ENCODE results near the gene SEC61A2. TPM values are rescaled to one million over a fixed set of nuclear protein-coding genes. Genes with fewer than 3 reads are reported as not detected.
"Not testable (repeated sequence)": the region's sequence is repeated elsewhere in the genome, so short reads cannot be mapped to it uniquely, and the experiment has no call there.

Gene SEC61A2
- total RNA-seq = 10 to 100 TPM; 16.0 to 22.3 TPM

GRCh38 chr10:12129222-12130111 lies at the start of gene SEC61A2:
SEC61A2 (plus strand) TSS chr10:12129677; CDS start chr10:12129788, 111 bp downstream.
- H3K4me1 Mint-ChIP-seq = peaks cover 13% of the 10 kb centered on the region
- peak; percentile 95 for ATAC-seq (replicated peaks)
- peaks cover 27% of the 10 kb centered on the region for H3K36me3 Mint-ChIP-seq (ENCODE audit: low read depth)
- H3K9me3 Mint-ChIP-seq = no peaks in the 10 kb centered on the region
- H3K4me3 Mint-ChIP-seq = peak within 1 kb of the TSS; percentile 89
- no peaks in the 10 kb centered on the region for H3K27me3 Mint-ChIP-seq
- H3K27ac Mint-ChIP-seq = peak within 1 kb of the TSS; percentile 91

- Mint-ChIP-seq H3K27ac (no peak overlapping the region), H3K4me1 (no peaks in the 10 kb centered on the region), H3K27me3 (no peaks in the 10 kb centered on the region), H3K36me3 (ENCODE audit: low read depth) (peaks cover 45% of the 10 kb centered on the region), H3K9me3 (no peaks in the 10 kb centered on the region), H3K4me3 (no peak overlapping the region)
- ATAC-seq (replicated peaks) = no peak
These were observed 48.0 kb upstream of the SEC61A2 start for GRCh38 chr10:12081470-12081869.

- no peak overlapping the region for H3K27ac Mint-ChIP-seq
- no peaks in the 10 kb centered on the region for H3K4me1 Mint-ChIP-seq
- H3K9me3 Mint-ChIP-seq = no peaks in the 10 kb centered on the region
- no peak overlapping the region for H3K4me3 Mint-ChIP-seq
- no peak for ATAC-seq (replicated peaks)
- no peaks in the 10 kb centered on the region for H3K27me3 Mint-ChIP-seq
- H3K36me3 Mint-ChIP-seq (ENCODE audit: low read depth) = peaks cover 51% of the 10 kb centered on the region
These were observed 47.5 kb upstream of the SEC61A2 start for GRCh38 chr10:12081879-12082557.

GRCh38 chr10:12088919-12089318 lies 40.6 kb upstream of the SEC61A2 start:
- H3K9me3 Mint-ChIP-seq = no peaks in the 10 kb centered on the region
- H3K36me3 Mint-ChIP-seq (ENCODE audit: low read depth) = peaks cover 91% of the 10 kb centered on the region
- H3K27ac Mint-ChIP-seq = no peak overlapping the region
- no peak overlapping the region for H3K4me3 Mint-ChIP-seq
- H3K27me3 Mint-ChIP-seq = no peaks in the 10 kb centered on the region
- H3K4me1 Mint-ChIP-seq = no peaks in the 10 kb centered on the region
- no peak for ATAC-seq (replicated peaks)

GRCh38 chr10:12091421-12091820 lies 38.1 kb upstream of the SEC61A2 start:
- ATAC-seq (replicated peaks) = no peak
- Mint-ChIP-seq H3K4me3 (no peak overlapping the region), H3K4me1 (no peaks in the 10 kb centered on the region), H3K27me3 (no peaks in the 10 kb centered on the region), H3K36me3 (ENCODE audit: low read depth) (peaks cover 84% of the 10 kb centered on the region), H3K27ac (no peak overlapping the region), H3K9me3 (no peaks in the 10 kb centered on the region)

GRCh38 chr10:12097361-12097760 lies 32.1 kb upstream of the SEC61A2 start:
- H3K36me3 Mint-ChIP-seq (ENCODE audit: low read depth) = peaks cover 79% of the 10 kb centered on the region
- not testable (repeated sequence) for H3K27ac Mint-ChIP-seq; H3K4me1 Mint-ChIP-seq; H3K27me3 Mint-ChIP-seq; H3K4me3 Mint-ChIP-seq; H3K9me3 Mint-ChIP-seq; ATAC-seq (replicated peaks)

- H3K27me3 Mint-ChIP-seq = no peaks in the 10 kb centered on the region
- ATAC-seq (replicated peaks) = no peak
- H3K4me1 Mint-ChIP-seq = no peaks in the 10 kb centered on the region
- peaks cover 77% of the 10 kb centered on the region for H3K36me3 Mint-ChIP-seq (ENCODE audit: low read depth)
- no peak overlapping the region for H3K4me3 Mint-ChIP-seq
- H3K9me3 Mint-ChIP-seq = no peaks in the 10 kb centered on the region
- no peak overlapping the region for H3K27ac Mint-ChIP-seq
These were observed 31.7 kb upstream of the SEC61A2 start for GRCh38 chr10:12097791-12098190.

GRCh38 chr10:12098966-12099365 lies 30.5 kb upstream of the SEC61A2 start:
- Mint-ChIP-seq H3K9me3 (no peaks in the 10 kb centered on the region), H3K27me3 (no peaks in the 10 kb centered on the region), H3K27ac (no peak overlapping the region), H3K4me1 (no peaks in the 10 kb centered on the region), H3K4me3 (no peak overlapping the region), H3K36me3 (ENCODE audit: low read depth) (peaks cover 76% of the 10 kb centered on the region)
- no peak for ATAC-seq (replicated peaks)

- no peaks in the 10 kb centered on the region for H3K9me3 Mint-ChIP-seq
- no peak overlapping the region for H3K4me3 Mint-ChIP-seq
- ATAC-seq (replicated peaks) = no peak
- H3K27me3 Mint-ChIP-seq = no peaks in the 10 kb centered on the region
- peaks cover 89% of the 10 kb centered on the region for H3K36me3 Mint-ChIP-seq (ENCODE audit: low read depth)
- H3K27ac Mint-ChIP-seq = no peak overlapping the region
- no peaks in the 10 kb centered on the region for H3K4me1 Mint-ChIP-seq
These were observed 25.7 kb upstream of the SEC61A2 start for GRCh38 chr10:12103802-12104201.

GRCh38 chr10:12107781-12108180 lies 21.7 kb upstream of the SEC61A2 start:
- no peak overlapping the region for H3K4me3 Mint-ChIP-seq
- peaks cover 12% of the 10 kb centered on the region for H3K4me1 Mint-ChIP-seq
- no peaks in the 10 kb centered on the region for H3K27me3 Mint-ChIP-seq
- no peak overlapping the region for H3K27ac Mint-ChIP-seq
- H3K9me3 Mint-ChIP-seq = no peaks in the 10 kb centered on the region
- H3K36me3 Mint-ChIP-seq (ENCODE audit: low read depth) = peaks cover 78% of the 10 kb centered on the region
- no peak for ATAC-seq (replicated peaks)

- peak overlapping the region; percentile 30 for H3K4me3 Mint-ChIP-seq
- H3K36me3 Mint-ChIP-seq (ENCODE audit: low read depth) = peaks cover 76% of the 10 kb centered on the region
- no peaks in the 10 kb centered on the region for H3K27me3 Mint-ChIP-seq
- H3K27ac Mint-ChIP-seq = peak overlapping the region; percentile 71
- ATAC-seq (replicated peaks) = peak; percentile 31
- H3K4me1 Mint-ChIP-seq = peaks cover 12% of the 10 kb centered on the region
- no peaks in the 10 kb centered on the region for H3K9me3 Mint-ChIP-seq
These were observed 20.2 kb upstream of the SEC61A2 start for GRCh38 chr10:12109286-12109685.

- peaks cover 12% of the 10 kb centered on the region for H3K4me1 Mint-ChIP-seq
- peak; percentile 63 for ATAC-seq (replicated peaks)
- H3K9me3 Mint-ChIP-seq = no peaks in the 10 kb centered on the region
- H3K36me3 Mint-ChIP-seq (ENCODE audit: low read depth) = peaks cover 67% of the 10 kb centered on the region
- peak overlapping the region; percentile 5 for H3K27ac Mint-ChIP-seq
- H3K4me3 Mint-ChIP-seq = peak overlapping the region; percentile 41
- no peaks in the 10 kb centered on the region for H3K27me3 Mint-ChIP-seq
These were observed 17.9 kb upstream of the SEC61A2 start for GRCh38 chr10:12111528-12111927.

GRCh38 chr10:12113627-12114026 lies 15.8 kb upstream of the SEC61A2 start:
- peak overlapping the region; percentile 84 for H3K27ac Mint-ChIP-seq
- H3K9me3 Mint-ChIP-seq = no peaks in the 10 kb centered on the region
- peaks cover 12% of the 10 kb centered on the region for H3K4me1 Mint-ChIP-seq
- no peak for ATAC-seq (replicated peaks)
- H3K36me3 Mint-ChIP-seq (ENCODE audit: low read depth) = peaks cover 66% of the 10 kb centered on the region
- peak overlapping the region; percentile 61 for H3K4me3 Mint-ChIP-seq
- no peaks in the 10 kb centered on the region for H3K27me3 Mint-ChIP-seq

GRCh38 chr10:12121673-12122072 lies 7.8 kb upstream of the SEC61A2 start:
- Mint-ChIP-seq H3K27me3 (no peaks in the 10 kb centered on the region), H3K4me3 (peak overlapping the region; percentile 73), H3K4me1 (peaks cover 21% of the 10 kb centered on the region), H3K27ac (peak overlapping the region; percentile 96), H3K9me3 (no peaks in the 10 kb centered on the region), H3K36me3 (ENCODE audit: low read depth) (peaks cover 63% of the 10 kb centered on the region)
- peak; percentile 20 for ATAC-seq (replicated peaks)
